D721Med (cell line): ENCODE data around the gene CTBP2.

Source experiments
- DNase-seq: peaks from one replicate; pipeline ENCODE4 v3.0.0; 2011; ENCODE audit warnings: low spot score; ENCODE audit not compliant: insufficient read length
- FAIRE-seq: peaks from 2 replicates; lab custom pipeline; 2011; peaks lifted over from hg19 to GRCh38; lab: Jason Lieb, UNC
- CTCF ChIP-seq: IDR thresholded peaks from 2 replicates; pipeline ENCODE4 v1.5.1; 2012; ENCODE audit warnings: mild to moderate bottlenecking, control low read depth; ENCODE audit not compliant: insufficient read depth; ENCODE audit errors: missing control alignments

Gene CTBP2

GRCh38 chr10:124949543-124949942 is 210.8 kb downstream of the CTBP2 start:
- no peak for TF ChIP-seq CTCF
- DNase-seq: no peak
- FAIRE-seq: no peak

GRCh38 chr10:124946945-124947344 is 213.4 kb downstream of the CTBP2 start:
- no peak for TF ChIP-seq CTCF
- DNase-seq: no peak
- FAIRE-seq: no peak

GRCh38 chr10:124944982-124945381 is 215.4 kb downstream of the CTBP2 start:
- no peak for TF ChIP-seq CTCF
- no peak for DNase-seq
- no peak for FAIRE-seq

- FAIRE-seq (no peak), DNase-seq (no peak)
- TF ChIP-seq CTCF: no peak
Observed at GRCh38 chr10:124943301-124944092, 216.9 kb downstream of the CTBP2 start.

GRCh38 chr10:124942317-124943169 is 217.8 kb downstream of the CTBP2 start:
- FAIRE-seq (no peak), DNase-seq (no peak)
- TF ChIP-seq CTCF: no peak

- FAIRE-seq: no peak
- no peak for TF ChIP-seq CTCF
- DNase-seq: no peak
Observed at GRCh38 chr10:124941823-124942222, 218.5 kb downstream of the CTBP2 start, which contains the start of gene ZRANB1. ZRANB1 (plus strand) TSS chr10:124942123; CDS start chr10:124942494, 371 bp downstream.
